ENCODE results near the gene NAIF1.
A peak's percentile ranks its signal among the peaks of the same experiment; 100 is the strongest.
"Not testable (repeated sequence)": the region's sequence is repeated elsewhere in the genome, so short reads cannot be mapped to it uniquely, and the experiment has no call there.

NAIF1 gene

GRCh38 chr9:128066713-128067644 is at the start of gene NAIF1:
NAIF1 (minus strand) TSS chr9:128067320; CDS start chr9:128067101, 219 bp downstream.
- peak; percentile 90 to 93 for DNase-seq (ENCODE audit: low read depth in 2 of 2)

GRCh38 chr9:128116104-128117083 is 49.3 kb upstream of the NAIF1 start:
- no peak for DNase-seq (ENCODE audit: low read depth in 2 of 2)

- no peak for DNase-seq (ENCODE audit: low read depth in 2 of 2)
Observed at GRCh38 chr9:128115187-128116103, 48.3 kb upstream of the NAIF1 start.

- DNase-seq (ENCODE audit: low read depth in 2 of 2) = no peak
Observed at GRCh38 chr9:128114326-128115186, 47.4 kb upstream of the NAIF1 start.

- no peak for DNase-seq (ENCODE audit: low read depth in 2 of 2)
Observed at GRCh38 chr9:128113526-128114325, 46.6 kb upstream of the NAIF1 start.

GRCh38 chr9:128111726-128112125 is 44.6 kb upstream of the NAIF1 start:
- not testable (repeated sequence) for DNase-seq (ENCODE audit: low read depth in 2 of 2)

- DNase-seq (ENCODE audit: low read depth in 2 of 2) = no peak
Observed at GRCh38 chr9:128109050-128109709, 42.1 kb upstream of the NAIF1 start.

- DNase-seq (ENCODE audit: low read depth in 2 of 2) = no peak
Observed at GRCh38 chr9:128108269-128109049, 41.3 kb upstream of the NAIF1 start.

- no peak for DNase-seq (ENCODE audit: low read depth in 2 of 2)
Observed at GRCh38 chr9:128107468-128108268, 40.5 kb upstream of the NAIF1 start.

- no peak for DNase-seq (ENCODE audit: low read depth in 2 of 2)
Observed at GRCh38 chr9:128106940-128107467, 39.9 kb upstream of the NAIF1 start.

GRCh38 chr9:128106181-128106939 is 39.2 kb upstream of the NAIF1 start:
- no peak for DNase-seq (ENCODE audit: low read depth in 2 of 2)

GRCh38 chr9:128105538-128106175 is 38.5 kb upstream of the NAIF1 start:
- no peak for DNase-seq (ENCODE audit: low read depth in 2 of 2)

- no peak for DNase-seq (ENCODE audit: low read depth in 2 of 2)
Observed at GRCh38 chr9:128104171-128104618, 37.1 kb upstream of the NAIF1 start.

- peak in 1 of 2 donors; percentile 23 for DNase-seq (ENCODE audit: low read depth in 2 of 2)
Observed at GRCh38 chr9:128103589-128103962, 36.5 kb upstream of the NAIF1 start.

GRCh38 chr9:128102861-128103588 is 35.9 kb upstream of the NAIF1 start:
- no peak for DNase-seq (ENCODE audit: low read depth in 2 of 2)

Data from stimulated activated CD4-positive, alpha-beta T cell treated with anti-CD3 and anti-CD28 coated beads, Interleukin-4, amount 100 ng/mL, for 48 hours (primary cell).